ENCODE measurements around the gene PRKAR2A. TPM values are rescaled to one million over a fixed set of nuclear protein-coding genes. Genes with fewer than 3 reads are reported as not detected.
"Not testable (repeated sequence)": the region's sequence is repeated elsewhere in the genome, so short reads cannot be mapped to it uniquely, and the experiment has no call there.

Gene PRKAR2A
- total RNA-seq, 2 donors from 2014 or later = 14.8 to 32.0 TPM

- H3K4me3 ChIP-seq = no peak overlapping the region
- DNase-seq = no peak
- no peaks in the 10 kb centered on the region for H3K27me3 ChIP-seq
- H3K27ac ChIP-seq = peak overlapping the region in 2 of 4 donors; percentile 23 to 58
- H3K4me1 ChIP-seq = no peaks in the 10 kb centered on the region
- ATAC-seq = no peak
- WGBS, 2 donors = 31 to 41% methylated on average over 4 of the region's 4 CpGs
- no peaks in the 10 kb centered on the region for H3K9me3 ChIP-seq
- TF ChIP-seq CTCF (IDR thresholded peaks at IDR 0.05) = no peak
- no peak for TF ChIP-seq POLR2A (IDR thresholded peaks at IDR 0.05)
- intact Hi-C loops (cut with DNase I) = no loop called here
- H3K36me3 ChIP-seq (replicated peaks in 1 of 2; ENCODE audit: insufficient read depth in 1 of 2, low read depth in 2 of 2) = peaks cover 0 to 9% of the 10 kb centered on the region in 2 donors
Observed at GRCh38 chr3:48747015-48747615, 100.6 kb downstream of the PRKAR2A start.

- ATAC-seq (no peak), DNase-seq (no peak)
- Histone ChIP-seq H3K4me3 (no peak overlapping the region), H3K9me3 (no peaks in the 10 kb centered on the region), H3K27ac (no peak overlapping the region), H3K4me1 (peaks cover 25% of the 10 kb centered on the region), H3K27me3 (no peaks in the 10 kb centered on the region), H3K36me3 (replicated peaks in 1 of 2; ENCODE audit: insufficient read depth in 1 of 2, low read depth in 2 of 2) (peaks cover 0 to 2% of the 10 kb centered on the region in 2 donors)
- intact Hi-C loops (cut with DNase I) = no loop called here
- WGBS, 2 donors = 85 to 94% methylated on average over 7 of the region's 7 CpGs
- TF ChIP-seq CTCF (IDR thresholded peaks at IDR 0.05) (no peak), POLR2A (IDR thresholded peaks at IDR 0.05) (no peak)
Observed at GRCh38 chr3:48743773-48744172, 103.9 kb downstream of the PRKAR2A start.

GRCh38 chr3:48741226-48741625 is 106.4 kb downstream of the PRKAR2A start:
- H3K27ac ChIP-seq = peak overlapping the region in 3 of 4 donors; percentile 65 to 81 (median 78)
- intact Hi-C loops (cut with DNase I); H3K36me3 ChIP-seq (replicated peaks in 1 of 2; ENCODE audit: insufficient read depth in 1 of 2, low read depth in 2 of 2); ATAC-seq; H3K9me3 ChIP-seq; H3K27me3 ChIP-seq; DNase-seq; H3K4me3 ChIP-seq: not testable (repeated sequence)
- WGBS, 2 donors = 96 to 98% methylated on average over 10 of the region's 10 CpGs
- H3K4me1 ChIP-seq = peaks cover 30% of the 10 kb centered on the region

GRCh38 chr3:48739955-48740823 is 107.5 kb downstream of the PRKAR2A start:
- H3K4me1 ChIP-seq = peaks cover 30% of the 10 kb centered on the region
- 9 to 17% methylated on average over 8 to 15 of the region's 15 CpGs for WGBS, 2 donors
- DNase-seq (peak; percentile 88 to 96 (median 93)), ATAC-seq (peak; percentile 92)
- no peak overlapping the region for H3K4me3 ChIP-seq
- H3K27me3 ChIP-seq = no peaks in the 10 kb centered on the region
- H3K36me3 ChIP-seq (replicated peaks in 1 of 2; ENCODE audit: insufficient read depth in 1 of 2, low read depth in 2 of 2) = no peaks in the 10 kb centered on the region
- intact Hi-C loops (cut with DNase I) = no loop called here
- peak overlapping the region; percentile 65 to 81 (median 73) for H3K27ac ChIP-seq
- TF ChIP-seq POLR2A (IDR thresholded peaks at IDR 0.05) (no peak), CTCF (IDR thresholded peaks at IDR 0.05) (peak; percentile 50 to 94 (median 80))
- H3K9me3 ChIP-seq = no peaks in the 10 kb centered on the region

GRCh38 chr3:48739617-48739954 is 108.1 kb downstream of the PRKAR2A start:
- Histone ChIP-seq H3K27me3 (no peaks in the 10 kb centered on the region), H3K27ac (peak overlapping the region; percentile 65 to 81 (median 73)), H3K4me1 (peaks cover 30% of the 10 kb centered on the region), H3K4me3 (no peak overlapping the region), H3K9me3 (no peaks in the 10 kb centered on the region), H3K36me3 (replicated peaks in 1 of 2; ENCODE audit: insufficient read depth in 1 of 2, low read depth in 2 of 2) (no peaks in the 10 kb centered on the region)
- intact Hi-C loops (cut with DNase I) = no loop called here
- 0 to 54% methylated on average over 1 to 6 of the region's 6 CpGs for WGBS, 2 donors
- ATAC-seq (no peak), DNase-seq (no peak)
- no peak for TF ChIP-seq CTCF (IDR thresholded peaks at IDR 0.05)
- TF ChIP-seq POLR2A (IDR thresholded peaks at IDR 0.05) = no peak

All from body of pancreas (tissue), 4 donors.